G401 (cell line): ENCODE measurements around the gene KCNQ1OT1. TPM values are rescaled to one million over a fixed set of nuclear protein-coding genes. Genes with fewer than 3 reads are reported as not detected.
"Not testable (repeated sequence)": the region's sequence is repeated elsewhere in the genome, so short reads cannot be mapped to it uniquely, and the experiment has no call there.

Source experiments
- DNase-seq: peaks from one replicate; pipeline ENCODE4 v3.0.0-alpha.2; 2015; ENCODE audit warnings: low spot score
- in situ Hi-C: cut with HindIII; loops from 2 replicates; pipeline ENCODE4 v1.10.0; 2016; ENCODE audit warnings: low sequenced_read_pairs, mixed read lengths
- total RNA-seq: library from RNA; depleted of rRNA; stranded (reverse); fragments of >200 nt; shearing (Covaris generic); gene quantifications from 2 replicates; pipeline ENCODE4 v1.2.3, GENCODE V29; 2014

The KCNQ1OT1 gene
- total RNA-seq, 1 experiment from 2014 or later: 0.75 TPM

GRCh38 chr11:2647953-2648352 is 51.8 kb downstream of the KCNQ1OT1 start:
- in situ Hi-C loops: no loop called here
- no peak for DNase-seq

- no peak for DNase-seq
- in situ Hi-C loops: no loop called here
Measured at GRCh38 chr11:2647167-2647566, 52.6 kb downstream of the KCNQ1OT1 start.

DNA sequence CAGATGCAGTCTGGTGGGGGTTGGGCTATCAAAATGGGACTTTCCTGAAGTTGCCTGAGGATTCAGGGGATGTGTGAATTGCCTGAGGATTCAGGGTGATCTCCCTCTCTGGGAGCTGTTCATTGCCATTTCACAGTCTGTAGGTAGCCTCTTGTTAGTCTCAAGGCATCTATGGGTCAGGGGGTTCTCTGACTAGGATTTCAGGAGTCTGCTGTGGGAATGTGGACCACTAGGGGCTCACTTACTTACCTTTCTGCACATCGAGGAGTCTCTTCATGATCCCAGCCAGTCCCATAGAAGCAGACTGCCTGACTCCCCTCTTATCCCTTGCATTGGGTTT is 54.0 kb downstream of the KCNQ1OT1 start:
- DNase-seq: no peak
- in situ Hi-C loops: no loop called here

- no peak for DNase-seq
- in situ Hi-C loops: no loop called here
Measured at GRCh38 chr11:2644844-2645778, 54.7 kb downstream of the KCNQ1OT1 start.

DNA sequence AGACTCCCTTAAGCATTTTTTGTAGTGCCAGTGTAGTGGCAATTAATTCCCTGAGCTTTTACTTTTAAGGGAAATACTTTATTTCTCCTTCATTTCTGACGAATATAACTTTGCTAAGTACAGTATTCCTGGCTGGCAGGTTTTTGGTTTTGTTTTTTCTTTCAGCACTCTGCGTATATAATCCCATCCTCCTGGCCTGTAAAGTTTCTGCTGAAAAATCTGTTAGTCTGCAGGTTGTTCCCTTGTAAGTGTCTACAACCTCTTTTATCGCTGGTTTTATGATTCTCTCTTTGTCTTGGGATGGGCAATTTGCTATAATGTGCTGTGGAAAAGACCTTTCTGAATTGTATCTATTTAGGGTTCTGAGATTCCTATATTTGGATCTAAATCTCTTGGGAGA is 56.0 kb downstream of the KCNQ1OT1 start:
- in situ Hi-C loops: no loop called here
- DNase-seq: no peak

GRCh38 chr11:2641623-2642022 is 58.2 kb downstream of the KCNQ1OT1 start:
- no peak for DNase-seq
- in situ Hi-C loops: no loop called here

- in situ Hi-C loops, DNase-seq: not testable (repeated sequence)
Measured at GRCh38 chr11:2639763-2640162, 60.0 kb downstream of the KCNQ1OT1 start.

DNA sequence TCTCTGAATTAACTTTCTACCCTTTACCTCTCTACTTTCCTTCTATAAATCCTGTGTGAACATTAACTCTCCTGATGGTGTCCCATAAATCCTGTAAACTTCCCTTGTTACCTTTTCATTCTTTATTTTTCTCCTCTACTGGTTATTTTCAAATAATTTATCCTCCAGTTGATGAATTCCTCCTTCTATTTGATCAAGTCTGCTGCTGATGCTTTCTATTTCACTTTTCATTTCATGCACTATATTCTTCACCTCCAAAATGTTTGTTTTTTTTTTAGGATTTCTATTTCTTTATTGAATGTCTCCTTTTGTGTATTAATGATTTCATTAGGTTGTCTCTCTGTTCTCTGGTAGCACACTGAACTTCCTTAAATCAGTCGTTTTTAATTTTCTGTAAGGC is 68.6 kb downstream of the KCNQ1OT1 start:
- in situ Hi-C loops: no loop called here
- DNase-seq: no peak

DNA sequence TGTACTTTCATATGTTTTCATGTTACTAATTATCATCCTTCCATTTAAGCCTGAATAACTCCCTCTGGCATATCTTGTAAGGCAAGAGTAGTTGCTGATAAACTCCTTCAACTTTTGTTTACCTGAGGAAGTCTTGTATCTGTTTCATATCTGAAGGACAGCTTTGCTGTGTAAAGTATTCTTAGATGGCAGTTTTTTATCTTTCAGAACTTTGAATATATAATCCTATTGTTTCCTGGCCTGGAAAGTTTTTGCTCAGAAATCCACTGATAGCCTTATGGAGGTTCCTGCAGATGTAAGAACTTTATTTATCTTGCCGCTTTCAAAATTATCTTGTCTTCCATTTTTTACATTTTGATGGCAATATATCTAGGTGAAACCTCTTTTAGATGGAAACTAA is 69.1 kb downstream of the KCNQ1OT1 start:
- in situ Hi-C loops: no loop called here
- DNase-seq: no peak

- no peak for DNase-seq
- in situ Hi-C loops: no loop called here
Measured at GRCh38 chr11:2625183-2625582, 74.6 kb downstream of the KCNQ1OT1 start.

- no peak for DNase-seq
- in situ Hi-C loops: no loop called here
Measured at GRCh38 chr11:2621894-2622293, 77.9 kb downstream of the KCNQ1OT1 start.

GRCh38 chr11:2612884-2613571 is 86.8 kb downstream of the KCNQ1OT1 start:
- no peak for DNase-seq
- in situ Hi-C loops: no loop called here

GRCh38 chr11:2609345-2609744 is 90.4 kb downstream of the KCNQ1OT1 start:
- DNase-seq: no peak
- in situ Hi-C loops: no loop called here

DNA sequence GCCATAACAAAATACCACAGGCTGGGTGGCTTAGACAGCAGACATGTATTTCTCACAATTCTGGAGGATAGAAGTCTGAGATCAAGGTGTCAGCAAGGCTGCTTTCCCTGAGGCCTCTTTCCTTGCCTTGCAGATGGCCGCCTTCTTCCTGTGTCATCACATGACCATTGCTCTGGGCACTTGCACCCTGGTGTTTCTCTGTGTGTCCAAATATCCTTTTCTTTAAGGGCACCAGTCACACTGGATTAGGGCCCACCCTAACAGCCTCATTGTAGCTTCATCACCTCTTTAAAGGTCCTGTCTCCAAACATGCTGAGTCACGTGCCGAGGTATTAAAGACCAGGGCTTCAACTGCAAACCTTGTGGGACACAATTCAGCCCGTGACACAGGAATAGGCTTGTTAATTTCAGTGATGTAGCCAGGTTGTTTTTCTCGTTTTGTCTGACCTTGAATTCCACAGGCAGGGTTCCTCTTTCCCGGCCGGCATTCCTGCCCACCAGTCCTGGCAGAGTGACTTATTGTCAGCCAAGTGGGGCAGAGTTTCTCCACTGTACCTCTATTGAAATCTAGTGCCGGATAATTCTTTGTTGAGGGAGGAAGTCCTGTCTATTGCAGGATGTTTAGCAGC is 100.1 kb downstream of the KCNQ1OT1 start:
- in situ Hi-C loops: no loop called here
- DNase-seq: no peak

GRCh38 chr11:2595204-2595603 is 104.6 kb downstream of the KCNQ1OT1 start:
- DNase-seq: no peak
- in situ Hi-C loops: no loop called here

DNA sequence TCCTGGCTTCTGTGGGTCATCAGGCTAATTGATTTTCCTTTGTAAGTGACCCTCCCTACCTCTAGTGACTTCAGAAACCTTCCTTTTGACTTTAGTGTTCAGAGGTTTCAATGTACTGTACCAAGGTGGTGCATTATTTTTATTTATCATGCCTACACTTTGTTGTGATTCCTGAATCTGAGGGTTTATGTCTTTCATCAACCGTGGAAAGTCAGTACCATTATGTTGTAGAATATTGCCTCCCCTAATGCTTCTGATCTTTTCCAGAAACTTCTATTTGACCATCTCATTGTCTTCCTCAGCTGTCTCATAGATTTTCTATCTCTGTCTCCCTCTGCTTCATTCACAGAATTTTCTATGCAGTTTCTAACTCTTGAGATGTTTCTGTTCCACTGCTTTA is 105.5 kb downstream of the KCNQ1OT1 start:
- no peak for DNase-seq
- in situ Hi-C loops: no loop called here

DNA sequence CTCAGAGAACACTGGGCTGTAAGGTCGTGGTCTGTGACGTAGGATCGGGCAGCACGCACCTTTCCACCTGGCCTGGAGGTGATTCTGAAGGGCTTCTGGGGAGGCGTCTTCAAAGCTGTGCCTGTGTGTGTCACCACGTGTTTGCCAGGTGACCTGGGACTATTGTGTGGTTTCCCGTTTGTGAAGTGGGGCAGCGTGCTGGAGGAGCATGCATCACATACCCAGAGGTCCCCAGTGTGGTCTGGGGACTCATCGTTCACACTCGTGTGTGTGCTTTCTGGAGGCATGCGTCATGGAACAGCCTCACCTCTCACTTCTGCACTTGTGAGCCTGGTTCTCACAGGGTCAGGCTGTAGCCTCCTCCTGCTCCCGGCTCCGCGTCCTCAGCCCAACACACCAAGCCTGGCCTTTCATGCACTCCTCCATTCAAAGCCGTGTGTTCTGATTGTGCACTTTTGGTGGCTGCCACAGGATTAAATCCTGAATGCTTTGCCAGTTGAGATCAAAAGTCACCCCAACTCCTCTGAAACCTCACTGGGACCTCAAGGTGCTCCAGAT is 106.3 kb downstream of the KCNQ1OT1 start:
- in situ Hi-C loops: no loop called here
- no peak for DNase-seq

DNA sequence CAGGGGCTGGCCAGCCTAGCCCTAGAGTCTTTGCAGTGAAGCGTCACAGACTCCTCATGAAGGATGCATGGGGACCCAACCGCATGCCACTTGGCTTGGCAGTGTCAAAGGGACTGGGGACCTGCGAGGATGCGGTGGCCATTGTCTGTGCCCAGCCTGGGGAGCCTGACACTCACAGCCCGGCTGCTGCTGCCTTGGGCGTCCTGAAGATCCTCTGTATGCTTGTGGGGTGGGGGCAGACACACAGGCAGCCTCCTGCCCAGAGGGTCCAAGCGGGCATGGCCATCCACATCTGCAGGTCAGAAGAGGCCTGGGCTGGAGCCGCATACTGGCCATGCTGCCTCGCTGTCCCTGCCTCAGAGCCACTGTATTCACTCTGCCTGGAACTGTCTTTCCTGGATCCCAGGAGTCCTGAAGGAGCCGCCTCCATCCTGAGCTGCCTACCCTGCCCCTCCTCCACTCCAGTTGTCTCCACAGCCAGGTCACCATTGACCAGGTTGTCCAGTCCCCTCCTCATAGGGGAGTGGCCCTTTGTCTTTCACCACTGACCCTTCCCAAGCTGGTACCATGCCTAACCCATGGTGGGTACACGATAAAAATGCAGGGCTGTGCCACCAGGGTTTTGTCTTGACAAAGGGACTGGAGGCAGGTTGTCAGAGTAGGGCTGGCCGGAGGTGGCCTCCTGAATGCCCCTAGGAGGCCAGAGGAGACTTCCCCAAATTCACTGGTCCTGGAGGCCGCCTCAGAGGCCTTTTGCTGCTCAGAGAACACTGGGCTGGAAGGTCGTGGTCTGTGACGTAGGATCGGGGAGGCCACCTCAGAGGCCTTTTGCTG is 107.0 kb downstream of the KCNQ1OT1 start:
- in situ Hi-C loops: no loop called here
- DNase-seq: no peak

DNA sequence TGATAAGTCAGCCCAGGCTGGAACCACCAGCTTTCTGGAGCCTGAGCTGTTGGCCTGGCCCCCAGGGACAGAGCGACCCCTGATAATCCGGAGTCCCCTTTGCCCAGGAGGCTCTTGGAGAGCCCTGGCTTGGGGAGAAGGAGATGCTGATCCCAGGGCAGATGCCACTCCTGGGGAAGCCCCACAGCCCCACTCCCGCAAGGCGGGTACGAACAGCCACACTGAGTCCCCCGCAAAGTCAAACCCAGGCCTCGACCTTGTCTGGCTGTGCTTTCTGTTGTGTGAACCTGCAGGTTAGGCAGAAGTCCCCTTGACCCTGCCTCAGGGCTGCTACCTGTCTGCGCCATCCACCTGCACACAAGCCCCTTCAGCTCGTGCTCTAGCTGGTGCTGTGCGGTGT is 108.0 kb downstream of the KCNQ1OT1 start:
- DNase-seq: no peak
- in situ Hi-C loops: no loop called here
